Stimulated activated naive CD4-positive, alpha-beta T cell (primary cell): ENCODE results near the gene NUDC.
A peak's percentile ranks its signal among the peaks of the same experiment; 100 is the strongest.

Source experiments
- DNase-seq, 6 experiments: peaks; one replicate each; lab custom pipeline; 2025; lab: John Stamatoyannopoulos, UW

The NUDC gene

DNA sequence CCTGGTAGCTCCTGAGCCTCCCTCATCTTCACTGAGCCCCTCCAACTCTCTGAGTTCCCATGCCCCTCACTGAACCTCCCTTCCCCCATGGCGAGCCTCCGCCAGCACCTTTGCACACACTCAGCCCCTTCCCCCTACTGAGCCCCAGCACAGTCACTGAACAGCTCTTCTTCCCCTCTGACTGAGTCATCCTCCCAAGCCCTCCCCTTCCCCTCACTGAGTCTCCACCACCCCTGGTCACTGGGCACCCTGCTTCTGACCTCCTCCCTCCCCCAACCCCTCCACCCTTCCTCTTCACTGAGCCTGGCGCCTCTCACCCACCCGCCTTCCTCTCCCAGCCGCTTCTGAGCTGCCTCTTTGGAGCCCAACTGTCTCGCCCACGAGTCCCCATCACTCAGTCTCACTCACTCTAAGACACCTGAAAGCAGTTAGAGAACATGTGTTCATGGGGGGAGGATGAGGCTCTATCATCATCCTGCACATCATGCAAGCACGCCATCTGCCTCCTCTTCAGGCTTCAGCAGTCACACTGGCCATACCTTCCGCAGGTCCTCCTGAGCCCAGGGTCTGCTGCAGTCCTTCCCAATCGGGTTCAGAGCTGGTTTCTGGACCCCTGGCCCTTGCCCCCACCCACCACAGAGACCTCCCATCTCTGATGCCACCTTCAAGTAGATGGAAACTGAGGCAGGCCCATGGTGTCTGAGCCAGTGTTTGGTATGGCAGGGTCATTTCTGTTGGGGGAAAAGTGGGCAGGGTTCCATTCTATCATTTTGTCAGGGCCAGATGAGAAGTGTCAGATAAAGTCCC, 70.0 kb downstream of the NUDC start:
- DNase-seq = no peak

DNA sequence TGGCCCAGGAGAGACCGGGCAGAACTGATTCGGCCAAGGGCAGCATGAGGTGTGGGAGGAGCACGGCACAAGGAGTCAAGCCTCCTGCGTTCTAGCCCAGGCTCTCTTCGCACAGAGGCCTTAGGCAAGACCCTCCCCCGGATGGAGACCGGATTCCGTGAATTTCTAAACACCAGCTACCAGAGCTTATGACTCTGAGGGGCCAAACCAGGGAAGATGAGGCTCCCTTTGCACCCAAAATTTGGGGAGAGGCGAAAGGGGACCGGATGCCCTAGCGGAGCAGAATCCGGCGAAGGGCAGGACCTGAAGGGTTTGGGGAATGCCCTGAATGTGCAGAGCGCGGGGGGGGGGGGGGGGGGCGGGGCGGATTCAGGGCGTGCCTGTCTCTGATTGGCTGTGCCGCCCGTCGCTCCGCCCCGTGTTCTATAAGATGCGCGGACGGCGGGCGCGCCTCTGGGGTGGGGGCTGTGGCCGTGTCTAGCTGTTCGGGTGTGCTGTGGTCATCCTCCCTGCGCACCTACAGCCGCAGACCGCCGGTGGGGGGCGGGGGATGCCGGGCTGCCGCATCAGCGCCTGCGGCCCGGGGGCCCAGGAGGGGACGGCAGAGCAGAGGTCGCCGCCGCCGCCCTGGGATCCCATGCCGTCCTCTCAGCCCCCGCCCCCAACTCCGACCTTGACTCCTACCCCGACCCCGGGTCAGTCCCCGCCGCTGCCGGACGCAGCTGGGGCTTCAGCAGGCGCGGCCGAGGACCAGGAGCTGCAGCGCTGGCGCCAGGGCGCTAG, 71.9 kb downstream of the NUDC start, which contains the start of gene TRNP1:
Gene TRNP1 (plus strand): TSS at position 456 of the 783 bp plus-strand sequence. CDS start 95 bp downstream, at position 551.
- DNase-seq = peak; percentile 25 to 69 (median 62)

DNA sequence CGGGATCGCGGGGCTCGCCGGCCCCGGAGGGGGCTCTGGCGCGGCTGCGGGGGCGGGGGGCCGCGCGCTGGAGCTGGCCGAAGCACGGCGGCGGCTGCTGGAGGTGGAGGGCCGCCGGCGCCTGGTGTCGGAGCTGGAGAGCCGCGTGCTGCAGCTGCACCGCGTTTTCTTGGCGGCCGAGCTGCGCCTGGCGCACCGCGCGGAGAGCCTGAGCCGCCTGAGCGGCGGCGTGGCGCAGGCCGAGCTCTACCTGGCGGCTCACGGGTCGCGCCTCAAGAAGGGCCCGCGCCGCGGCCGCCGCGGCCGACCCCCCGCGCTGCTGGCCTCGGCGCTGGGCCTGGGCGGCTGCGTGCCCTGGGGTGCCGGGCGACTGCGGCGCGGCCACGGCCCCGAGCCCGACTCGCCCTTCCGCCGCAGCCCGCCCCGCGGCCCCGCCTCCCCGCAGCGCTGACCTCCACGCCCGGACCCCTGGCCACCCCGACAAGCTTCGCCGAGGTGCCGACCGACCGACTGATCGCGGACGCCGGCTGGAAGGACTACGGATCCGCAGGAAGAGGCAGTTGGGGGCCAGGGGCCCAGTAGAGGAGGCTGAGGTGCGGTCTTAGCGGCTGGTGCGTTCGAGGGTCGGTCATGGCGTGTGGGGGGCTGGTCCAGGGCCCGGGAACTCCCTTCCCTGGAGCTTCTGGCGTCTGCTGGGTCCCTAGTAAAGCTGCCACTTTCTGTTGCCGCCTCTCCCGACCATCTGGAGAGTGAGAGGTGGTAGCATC, 72.7 kb downstream of the NUDC start:
- DNase-seq = peak in 2 of 6 experiments; percentile 20 to 24

DNA sequence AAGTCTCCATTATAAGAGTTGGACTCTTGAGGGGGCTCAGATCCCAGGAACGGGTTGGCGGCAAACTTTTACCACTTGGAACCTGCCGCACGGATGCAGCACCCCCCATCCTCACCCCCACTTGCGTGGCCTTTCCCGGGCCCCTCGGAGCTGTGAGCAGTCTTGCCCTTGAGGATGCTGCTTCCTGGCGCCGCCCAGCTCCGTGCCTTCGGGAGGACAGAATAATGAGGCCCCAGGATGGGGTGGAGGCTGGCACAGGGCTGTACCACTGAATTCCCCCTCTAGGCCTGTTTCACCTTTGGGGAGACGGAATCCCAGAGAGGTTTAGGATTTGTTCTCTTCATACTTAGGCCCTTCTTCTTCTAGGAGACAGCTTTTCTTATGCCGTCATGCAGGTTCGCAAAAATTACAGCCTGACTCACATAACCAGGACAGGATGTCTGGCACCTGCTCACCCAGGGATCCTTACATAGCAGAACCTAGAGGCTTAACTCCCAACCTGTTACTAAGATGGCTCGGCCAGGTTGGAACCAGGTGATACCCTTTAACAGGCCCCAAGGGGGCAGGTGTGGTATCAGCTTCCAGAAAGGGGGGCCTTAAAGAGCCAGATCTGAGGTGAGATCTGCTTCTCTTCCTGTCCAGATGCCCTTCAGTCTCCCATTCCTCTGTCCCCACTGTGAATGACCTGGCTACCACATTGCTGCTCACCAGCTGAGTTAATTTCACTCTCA, 73.4 kb downstream of the NUDC start:
- no peak for DNase-seq

DNA sequence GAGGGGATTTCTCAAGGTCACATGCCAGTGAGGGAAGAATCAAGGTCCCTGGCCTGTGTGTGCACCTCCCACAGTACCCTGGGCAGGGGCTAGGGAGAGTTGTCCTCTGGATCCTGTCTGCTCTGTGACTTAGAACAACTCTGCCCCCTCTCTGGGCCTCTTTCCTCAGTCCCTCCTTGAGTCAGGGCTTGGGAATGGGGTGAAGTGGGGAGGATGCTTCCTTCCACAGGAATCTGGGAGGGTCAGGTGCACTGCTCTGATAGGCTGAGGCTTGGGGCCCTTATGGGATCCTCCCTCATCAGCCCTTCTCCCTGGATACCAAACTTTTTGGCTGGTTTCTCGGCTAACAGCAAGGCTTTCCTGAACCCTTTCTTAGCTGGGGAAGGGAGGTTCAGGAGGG, 74.5 kb downstream of the NUDC start:
- DNase-seq = no peak
